Activated CD4-positive, CD25-positive, alpha-beta regulatory T cell treated with anti-CD3 and anti-CD28 coated beads, Interleukin-2, amount 50 U/mL, for 72 hours (primary cell): Measurements from ENCODE around the gene ANKRD52.
"Not testable (repeated sequence)": the region's sequence is repeated elsewhere in the genome, so short reads cannot be mapped to it uniquely, and the experiment has no call there.

ENCODE experiments used
- DNase-seq: peaks from one replicate; pipeline ENCODE4 v3.0.0; 2021

ANKRD52 gene

DNA sequence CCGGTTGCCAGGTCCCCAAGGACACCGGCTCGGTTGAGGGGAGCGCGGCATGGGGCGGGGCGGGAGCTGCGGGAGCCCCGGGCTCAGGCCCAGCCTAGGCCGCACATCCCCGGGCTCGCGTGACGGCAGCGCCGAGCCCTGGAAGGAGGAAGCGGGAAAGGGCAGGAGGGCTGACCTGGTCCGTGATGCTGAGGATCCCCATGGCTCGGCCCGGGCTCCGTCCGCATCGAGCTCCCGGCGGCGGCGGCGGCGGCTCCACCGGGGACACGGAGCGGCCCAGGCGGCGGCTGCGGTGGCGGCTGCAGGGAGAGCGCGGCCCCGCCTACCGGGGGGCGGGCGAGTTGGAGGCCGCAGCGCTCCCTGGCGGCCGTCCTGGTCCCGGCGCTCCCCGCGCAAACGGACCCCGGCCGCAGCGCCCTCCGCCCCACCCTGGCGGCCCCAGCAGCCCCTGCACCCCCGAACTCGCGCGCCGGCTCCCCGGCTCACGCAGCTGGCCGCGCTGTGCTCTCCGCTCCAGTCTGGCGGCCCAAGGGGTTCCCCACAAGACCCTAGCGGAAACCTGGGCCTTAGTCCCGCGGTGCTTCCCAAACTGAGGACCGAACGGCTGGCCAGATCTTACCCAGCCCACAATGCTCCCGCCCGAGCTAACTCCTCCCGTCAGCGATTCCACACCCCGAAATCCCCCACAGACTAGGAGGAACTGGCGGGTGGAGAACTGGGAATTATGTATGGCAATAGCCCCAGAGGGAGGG, at the start of gene ANKRD52:
Gene ANKRD52, minus strand, starts transcription at position 317 of the 752 bp plus-strand sequence. Its CDS starts 115 bp downstream, at position 202.
- peak; percentile 88 for DNase-seq

DNA sequence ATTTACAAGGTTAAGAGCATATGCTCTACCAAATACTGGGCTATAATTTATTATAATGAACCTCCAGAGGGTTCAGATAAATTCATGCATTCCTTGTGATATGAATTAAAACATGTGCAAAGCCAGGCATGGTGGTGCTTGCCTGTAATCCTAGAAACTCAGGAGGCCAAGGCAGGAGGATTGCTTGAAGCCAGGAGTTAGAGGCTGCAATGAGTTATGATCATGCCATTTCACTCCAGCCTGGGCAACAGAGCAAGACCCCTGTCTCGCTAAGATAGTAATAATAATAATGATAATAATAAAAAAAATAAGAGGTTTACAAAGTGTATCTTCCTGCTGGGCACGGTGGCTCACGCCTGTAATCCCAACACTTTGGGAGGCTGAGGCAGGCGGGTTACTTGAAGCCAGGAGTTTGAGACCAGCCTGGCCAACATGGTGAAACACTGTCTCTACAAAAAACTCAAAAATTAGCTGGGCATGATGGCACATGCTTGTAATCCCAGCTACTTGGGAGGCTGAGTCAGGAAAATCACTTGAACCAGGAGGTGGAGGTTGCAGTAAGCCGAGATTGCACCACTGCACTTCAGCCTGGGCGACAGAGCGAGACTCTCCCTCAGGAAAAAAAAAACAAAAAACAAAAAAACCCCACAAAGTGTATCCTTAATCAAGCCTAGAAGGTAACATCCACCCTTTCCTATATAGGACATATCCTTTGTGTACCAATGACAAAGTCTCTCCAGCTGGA, 49.2 kb upstream of the ANKRD52 start:
- no peak for DNase-seq

DNA sequence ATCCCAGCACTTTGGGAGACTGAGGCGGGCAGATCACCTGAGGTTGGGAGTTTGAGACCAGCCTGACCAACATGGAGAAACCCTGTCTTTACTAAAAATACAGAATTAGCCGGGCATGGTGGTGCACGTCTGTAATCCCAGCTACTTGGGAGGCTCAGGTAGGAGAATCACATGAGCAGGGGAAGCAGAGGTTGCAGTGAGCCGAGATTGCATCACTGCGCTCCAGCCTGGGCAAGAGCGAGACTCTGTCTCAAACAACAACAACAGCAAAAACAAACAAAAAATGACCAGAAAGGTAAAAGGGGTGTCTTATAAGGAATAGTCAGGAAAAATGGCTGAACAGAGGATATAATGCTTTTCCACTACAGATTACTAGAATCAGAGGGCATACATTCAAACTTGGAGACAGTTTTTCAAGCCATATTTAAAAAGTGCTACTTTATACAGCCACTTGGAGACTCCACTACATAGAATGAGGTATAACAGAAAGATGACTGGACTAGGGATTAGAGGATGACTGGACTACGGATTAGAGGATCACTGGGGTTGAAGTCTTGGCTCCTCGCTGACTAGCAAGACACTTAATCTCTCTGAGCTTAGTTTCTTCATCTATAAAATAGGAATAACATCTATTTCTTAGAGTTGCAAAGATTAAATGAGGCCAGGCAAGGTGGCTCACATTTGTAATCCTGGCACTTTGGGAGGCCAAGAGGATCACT, 46.8 kb upstream of the ANKRD52 start:
- no peak for DNase-seq

DNA sequence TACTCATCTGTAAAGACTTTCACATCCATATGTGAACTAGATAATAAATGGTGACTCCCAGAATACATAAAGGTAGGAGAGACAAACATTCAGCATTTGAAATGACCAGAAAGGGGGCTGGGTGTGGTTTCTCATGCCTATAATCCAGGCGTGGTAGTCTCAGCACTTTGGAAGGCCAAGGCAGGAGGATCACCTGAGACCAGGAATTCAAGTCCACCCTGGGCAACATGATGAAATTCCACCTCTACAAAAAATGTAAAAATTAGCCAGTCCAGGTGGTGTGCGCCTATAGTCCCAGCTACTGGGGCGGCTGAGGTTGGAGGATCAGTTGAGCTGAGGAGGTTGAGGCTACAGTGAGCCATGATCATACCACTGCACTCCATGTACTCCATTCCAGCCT, 46.1 kb upstream of the ANKRD52 start:
- DNase-seq: no peak

DNA sequence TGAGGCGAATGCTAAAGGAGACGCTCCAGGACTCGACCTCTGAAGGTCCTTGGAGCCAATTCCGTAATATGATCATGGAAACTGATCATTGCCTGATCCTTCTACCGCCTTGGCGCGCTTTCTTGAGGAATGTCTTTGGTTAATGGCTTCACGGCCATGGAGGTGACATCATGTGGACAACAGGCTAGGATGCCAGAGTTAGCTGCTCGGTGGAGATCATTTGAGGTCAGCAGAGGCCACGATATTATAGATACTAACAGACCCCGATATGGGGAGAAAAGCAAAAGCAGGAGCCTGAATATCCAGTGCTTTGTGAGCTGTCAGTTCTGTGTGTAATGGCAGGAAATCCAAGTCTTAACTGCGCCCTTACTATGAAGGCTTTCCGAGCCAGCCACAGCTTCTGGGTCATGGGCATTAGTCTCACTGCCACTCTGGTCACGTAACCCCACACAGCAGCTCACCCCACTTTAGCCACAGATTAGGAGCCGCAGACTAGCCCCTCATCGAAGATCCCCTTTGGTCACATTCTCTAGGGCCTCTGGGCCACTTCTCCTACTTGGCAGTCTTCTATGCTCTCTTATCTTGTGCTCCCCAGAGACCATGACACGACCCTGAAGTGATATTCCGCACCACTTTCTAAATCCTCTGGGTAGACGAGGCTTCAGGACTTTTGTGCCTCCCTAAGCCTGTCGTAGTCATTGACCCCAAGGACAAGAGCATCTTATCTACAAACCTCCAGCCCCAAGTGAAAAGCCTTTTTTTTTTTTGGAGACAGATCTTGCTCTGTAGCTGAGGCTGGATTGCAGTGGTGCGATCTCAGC, 42.7 kb upstream of the ANKRD52 start:
- no peak for DNase-seq

DNA sequence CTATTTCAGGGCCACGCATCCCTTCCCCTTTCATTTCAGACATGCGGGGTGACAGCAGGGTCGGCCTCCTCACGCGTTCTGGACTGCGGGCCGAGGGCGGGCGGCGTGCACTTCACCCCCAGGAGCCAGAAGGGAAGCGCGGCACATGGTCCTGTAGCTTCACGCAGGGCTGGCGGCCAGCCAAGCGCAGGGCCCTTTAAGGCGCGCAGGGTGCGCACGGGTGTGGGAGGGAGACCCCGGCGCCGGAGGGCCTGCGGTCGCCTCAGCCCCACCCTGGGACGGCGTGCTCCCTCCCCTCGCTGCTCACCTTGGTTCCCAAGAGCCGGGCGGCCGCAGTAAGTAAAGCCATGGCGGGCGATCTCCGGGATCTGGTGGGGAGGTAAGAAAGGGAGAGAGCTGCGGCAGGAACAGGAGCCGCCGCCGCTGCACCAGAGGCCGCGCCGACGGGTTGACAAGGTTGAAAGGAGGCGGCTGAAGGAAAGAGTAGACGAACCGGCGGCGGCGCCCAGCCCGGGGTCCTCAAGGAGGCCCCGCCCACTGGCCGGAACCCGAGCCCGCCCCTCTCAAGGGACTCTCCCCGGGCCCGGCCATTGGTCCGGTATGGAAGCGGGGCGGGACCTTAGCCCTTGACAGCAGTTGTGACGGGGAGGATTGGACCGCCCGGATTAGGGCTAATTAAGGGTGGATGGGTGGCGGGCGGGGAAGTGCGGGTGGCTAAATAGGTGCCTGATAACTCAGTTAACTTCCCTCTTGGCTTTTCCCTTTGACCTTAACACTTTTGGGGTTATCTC, 41.9 kb upstream of the ANKRD52 start, which contains the start of gene CS:
Gene CS, minus strand, starts transcription at position 478 of the 791 bp plus-strand sequence. Its CDS starts 129 bp downstream, at position 349.
- peak; percentile 97 for DNase-seq

DNA sequence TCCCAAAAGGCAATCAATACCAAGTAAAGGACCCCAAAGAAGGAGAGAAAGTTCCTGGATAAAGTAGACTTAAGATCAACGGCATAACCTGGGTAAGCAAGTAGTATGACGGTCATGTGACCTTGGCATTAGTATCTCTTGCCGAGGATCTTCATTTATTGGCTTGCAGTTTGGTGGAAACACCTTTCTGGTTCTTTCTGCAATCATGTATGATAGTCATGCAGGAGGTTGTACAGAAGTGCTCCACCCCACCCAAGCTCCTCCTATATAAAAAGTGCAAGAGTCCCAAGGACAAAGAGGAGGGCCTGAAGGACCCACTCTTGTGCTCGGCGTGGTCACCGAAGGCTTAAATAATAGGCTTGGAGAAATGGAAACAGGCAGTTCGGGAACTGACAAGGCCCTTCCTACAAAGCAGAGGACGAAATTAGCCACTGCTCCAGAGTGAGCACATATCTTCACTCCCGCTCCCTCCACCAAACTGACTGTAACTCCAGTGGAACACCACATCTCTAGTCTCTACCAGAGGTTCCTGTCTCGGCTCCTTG, 41.2 kb upstream of the ANKRD52 start:
- no peak for DNase-seq

DNA sequence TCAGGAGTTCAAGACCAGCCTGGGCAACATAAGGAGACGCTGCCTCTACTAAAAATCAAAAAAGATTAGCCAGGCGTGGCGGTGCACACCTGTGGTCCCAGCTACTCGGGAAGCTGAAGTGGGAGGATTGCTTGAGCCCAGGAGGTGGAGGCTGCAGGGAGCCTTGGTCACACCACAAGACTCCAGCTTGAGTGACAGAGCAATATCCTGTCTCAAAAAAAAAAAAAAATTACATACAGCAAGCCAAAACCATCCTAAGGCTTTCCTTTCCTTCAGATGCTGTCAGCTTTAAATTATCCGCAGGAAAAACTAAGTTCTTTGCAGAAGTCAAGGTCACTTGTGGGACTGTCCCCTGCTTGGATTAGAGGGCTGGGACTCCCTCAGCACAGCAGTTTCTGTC, 40.6 kb upstream of the ANKRD52 start:
- DNase-seq: no peak

DNA sequence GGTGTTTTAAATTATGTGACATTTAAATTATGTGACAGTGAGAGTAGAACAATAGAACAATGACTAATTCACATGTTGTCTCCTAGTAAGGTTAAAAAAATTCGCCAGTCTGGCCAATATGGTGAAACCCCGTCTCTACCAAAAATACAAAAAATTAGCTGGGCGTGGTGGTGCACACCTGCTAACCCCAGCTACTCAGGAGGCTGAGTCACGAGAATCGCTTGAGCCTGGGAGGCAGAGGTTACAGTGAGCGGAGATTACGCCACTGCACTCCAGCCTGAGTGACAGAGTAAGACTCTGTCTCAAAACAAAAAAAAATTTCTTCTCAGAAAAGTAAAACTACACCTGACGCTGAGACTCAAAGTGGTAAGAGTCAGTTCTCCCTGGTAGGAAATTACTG, 39.2 kb upstream of the ANKRD52 start:
- DNase-seq: no peak

DNA sequence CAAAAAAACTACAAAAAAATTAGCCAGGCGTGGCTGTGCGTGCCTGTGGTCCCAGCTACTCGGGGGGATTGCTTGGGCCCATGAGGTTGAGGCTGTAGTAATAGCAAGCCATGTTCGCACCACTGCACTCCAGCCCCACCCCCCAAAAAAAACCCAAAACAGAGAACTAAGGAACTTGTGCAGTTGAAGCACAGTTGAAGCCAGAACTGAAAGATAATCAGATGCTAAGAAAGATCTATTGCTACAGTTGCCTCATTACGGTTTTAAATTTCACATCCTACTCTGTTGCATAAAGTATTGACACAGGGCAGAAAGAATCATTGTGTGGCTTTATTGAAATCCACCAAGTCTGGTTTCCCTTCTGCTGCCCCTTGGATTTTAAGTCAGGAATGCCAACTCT, 38.1 kb upstream of the ANKRD52 start:
- DNase-seq: no peak

DNA sequence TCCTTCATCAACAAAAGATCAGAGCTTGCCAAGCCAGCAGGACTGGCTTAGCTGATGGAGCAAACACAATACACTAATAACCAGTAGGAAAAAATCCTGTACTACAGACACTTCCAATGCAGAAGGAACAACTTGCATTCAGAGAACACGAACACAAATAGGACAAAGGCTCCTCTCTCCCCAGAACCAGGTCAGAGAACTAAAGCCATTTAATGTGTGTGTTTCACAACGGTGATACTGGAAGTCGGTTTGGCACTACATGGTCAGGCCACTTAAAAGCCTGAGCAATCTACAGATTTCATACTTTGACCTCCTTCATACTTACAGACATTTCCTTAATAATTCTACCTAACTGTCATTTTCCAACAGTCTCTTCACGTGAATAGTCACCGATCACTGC, 35.6 kb upstream of the ANKRD52 start:
- no peak for DNase-seq

DNA sequence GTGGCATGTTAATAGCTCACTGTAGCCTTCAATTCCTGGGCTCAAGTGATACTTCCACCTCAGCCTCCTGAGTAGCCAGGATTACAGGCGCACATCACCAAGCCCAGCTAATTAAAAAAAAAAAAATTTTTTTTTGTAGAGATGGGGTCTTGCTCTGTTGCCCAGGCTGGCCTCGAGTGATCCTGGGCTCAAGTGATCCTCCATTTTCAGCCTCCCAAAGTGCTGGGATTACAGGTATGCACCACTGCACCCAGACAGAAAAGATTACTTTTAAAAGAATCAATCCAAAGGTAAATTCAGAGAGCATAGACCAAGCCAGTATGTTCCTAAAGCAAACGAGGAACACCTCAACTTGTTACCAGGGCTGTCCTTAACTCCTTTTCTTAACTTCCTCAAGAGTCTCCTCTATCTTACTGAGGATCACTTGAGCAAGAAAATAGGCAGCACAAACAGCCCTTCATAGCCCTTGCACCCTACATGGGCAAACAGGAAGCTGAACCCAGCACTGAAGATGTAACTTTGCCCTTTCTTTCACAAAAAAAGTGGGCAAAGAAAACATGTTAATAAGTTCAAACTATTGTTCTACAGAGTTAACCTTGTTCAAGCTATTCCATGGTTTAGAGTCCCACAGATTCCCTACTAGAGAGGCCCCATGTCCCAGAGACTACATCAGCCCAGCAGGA, 30.7 kb upstream of the ANKRD52 start:
- DNase-seq: no peak

DNA sequence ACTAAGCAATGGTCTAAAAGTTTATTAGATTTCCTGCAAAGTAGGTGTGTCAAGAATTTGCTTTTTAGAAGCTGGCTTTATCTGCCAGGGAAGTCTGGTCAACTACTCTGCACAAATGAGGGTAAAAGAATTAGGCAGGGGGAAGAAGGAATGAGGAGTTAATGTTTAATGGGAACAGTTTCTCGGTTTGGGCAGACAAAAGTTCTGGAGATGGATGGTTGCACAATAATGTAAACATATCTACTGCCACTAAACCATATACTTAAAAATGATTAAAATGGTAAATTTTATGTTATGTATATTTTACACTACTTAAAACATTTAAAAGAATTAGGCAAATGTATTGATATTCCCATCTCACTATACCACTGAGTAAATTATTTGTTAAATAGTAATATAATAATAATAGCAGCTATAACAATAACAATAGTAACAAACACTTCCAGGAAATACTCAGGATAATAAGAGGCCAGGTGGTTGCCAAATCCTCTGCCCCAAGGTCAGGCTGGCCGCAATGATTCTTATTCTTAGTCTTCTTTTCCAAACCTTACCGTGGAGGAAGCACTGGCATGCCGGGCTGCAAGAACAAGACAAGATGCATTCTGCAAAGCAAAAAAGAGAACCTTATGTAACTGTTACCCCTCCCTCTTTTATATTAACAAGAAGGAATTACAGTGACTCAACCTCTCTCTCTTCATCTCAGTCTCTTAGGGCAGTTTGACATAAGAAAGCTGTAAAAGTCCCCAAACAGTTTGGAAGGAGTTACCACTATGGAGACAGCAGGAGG, 28.1 kb upstream of the ANKRD52 start:
- DNase-seq: no peak

DNA sequence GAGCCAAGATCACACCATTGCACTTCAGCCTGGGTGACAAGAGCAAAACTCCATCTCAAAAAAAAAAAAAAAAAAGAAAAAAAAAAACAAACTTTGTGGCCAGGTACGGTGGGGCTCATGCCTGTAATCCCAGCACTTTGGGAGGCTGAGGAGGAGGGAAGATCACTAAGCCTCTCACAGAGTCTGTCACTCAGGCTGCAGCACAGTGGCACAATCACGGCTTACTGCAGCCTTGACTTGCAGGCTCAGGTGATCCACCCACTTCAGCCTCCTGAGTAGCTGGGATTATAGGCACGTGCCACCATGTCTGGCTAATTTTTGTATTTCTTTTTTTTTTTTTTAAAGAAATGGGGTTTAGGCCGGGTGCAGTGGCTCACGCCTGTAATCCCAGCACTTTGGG, 26.1 kb upstream of the ANKRD52 start:
- not testable (repeated sequence) for DNase-seq

DNA sequence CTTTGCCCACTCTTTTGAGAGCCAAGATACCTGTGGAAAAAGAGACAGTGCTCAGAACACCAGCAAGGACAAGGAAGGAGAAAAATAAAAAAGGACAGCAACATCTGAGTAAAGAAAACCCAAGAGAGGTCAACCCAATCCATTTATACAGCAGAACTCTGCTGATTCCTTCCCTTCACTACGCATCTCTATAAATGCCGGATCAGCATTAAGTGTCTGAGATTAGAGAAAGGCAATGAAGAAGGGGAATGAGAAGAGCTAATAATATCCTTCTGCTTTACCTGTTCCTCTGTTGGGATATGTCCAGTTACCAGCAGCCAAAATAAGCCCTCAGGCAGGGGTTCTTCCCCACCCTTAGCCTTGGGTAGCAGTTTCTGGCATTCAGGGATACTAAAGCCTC, 24.4 kb upstream of the ANKRD52 start:
- DNase-seq: no peak

DNA sequence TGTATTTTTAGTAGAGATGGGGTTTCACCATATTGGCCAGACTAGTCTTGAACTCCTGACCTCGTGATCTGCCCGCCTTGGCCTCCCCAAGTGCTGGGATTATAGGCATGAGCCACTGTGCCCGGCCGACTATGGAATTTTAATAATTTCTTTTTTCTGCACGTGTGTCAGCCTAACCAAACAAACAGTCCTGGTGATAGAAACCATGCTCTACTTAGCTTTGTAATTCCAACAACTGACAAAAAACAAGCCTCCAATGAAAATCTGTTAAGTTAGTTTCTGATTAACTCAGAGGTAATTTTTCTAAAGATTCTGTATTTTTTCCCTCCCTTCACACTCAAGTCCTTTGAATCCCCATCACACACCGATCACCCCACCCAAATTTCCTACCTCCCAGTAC, 23.8 kb upstream of the ANKRD52 start:
- DNase-seq: no peak

DNA sequence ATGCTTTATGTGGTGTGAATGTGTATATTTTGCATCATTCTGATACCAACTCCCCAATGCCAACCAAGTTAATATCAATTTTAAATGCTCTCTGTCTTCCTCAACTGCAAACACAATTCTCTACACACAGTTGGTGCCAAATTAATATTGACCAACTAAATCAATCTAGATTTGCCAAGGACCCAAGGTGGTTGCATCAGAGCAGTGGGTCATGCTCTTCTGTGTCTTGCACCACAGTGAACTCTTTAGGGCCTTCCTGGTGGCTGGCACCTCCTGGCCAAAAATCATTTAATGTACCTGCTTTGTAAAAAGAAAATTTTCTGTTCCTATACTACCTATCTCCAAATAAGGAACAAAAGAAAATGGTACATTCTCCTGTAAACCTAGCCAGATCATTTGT, 22.7 kb upstream of the ANKRD52 start:
- no peak for DNase-seq

DNA sequence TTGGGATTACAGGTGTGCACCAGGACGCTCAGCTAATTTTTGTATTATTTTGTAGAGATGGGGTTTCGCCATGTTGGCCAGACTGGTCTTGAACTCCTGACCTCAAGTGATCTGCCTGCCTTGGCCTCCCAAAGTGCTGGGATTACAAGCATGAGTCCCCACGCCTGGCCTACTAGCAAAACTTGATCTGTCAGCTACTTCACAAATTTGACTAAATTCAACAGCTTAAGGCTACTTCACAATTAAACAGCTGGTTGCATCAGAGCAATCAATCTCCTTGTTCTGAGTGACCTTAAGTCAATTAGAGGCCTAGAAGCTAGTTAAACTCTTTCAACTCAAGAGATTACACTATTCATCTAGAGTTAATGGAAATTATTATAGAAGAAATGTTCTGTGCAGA, 20.7 kb upstream of the ANKRD52 start:
- DNase-seq: no peak

DNA sequence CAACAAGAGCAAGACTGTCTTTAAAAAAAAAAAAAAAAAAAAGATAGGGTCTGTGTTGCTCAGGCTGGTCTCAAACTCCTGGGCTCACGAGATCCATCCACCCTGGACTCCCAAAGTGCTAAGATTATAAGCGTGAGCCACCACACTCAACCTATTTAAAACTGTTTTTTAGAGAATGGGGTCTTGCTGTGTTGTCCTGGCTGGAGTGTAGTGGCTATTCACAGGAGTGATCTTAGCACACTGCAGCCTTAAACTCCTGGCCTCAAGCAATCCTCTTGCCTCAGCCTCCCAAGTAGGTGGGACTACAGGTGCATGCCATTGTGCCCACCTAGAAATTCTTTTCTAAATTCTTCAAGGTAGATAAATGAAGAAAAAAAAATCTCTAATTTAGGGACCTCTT, 16.1 kb upstream of the ANKRD52 start:
- no peak for DNase-seq

DNA sequence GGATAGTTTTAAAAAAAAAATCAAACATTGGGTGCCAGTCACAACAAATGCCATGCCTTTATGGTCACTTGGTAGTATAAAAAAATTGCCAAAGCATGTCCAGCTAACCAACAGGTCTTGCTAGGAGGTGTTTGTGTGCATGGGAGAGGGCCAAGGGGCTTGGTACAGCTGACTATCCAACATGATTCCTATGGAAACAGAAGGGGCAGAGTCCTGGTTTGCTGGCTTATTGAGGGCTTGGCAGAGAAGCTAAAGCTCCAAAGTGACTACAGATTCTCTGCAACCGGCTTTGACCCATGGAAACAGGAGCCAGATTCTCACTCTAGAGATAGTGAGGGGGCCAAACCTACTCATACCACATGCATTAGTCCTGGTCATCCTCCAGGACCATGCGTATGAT, 14.3 kb upstream of the ANKRD52 start:
- not testable (repeated sequence) for DNase-seq
